NCI-H510A (cell line): Measurements from ENCODE around the gene SLC4A7.
"Not testable (repeated sequence)": the region's sequence is repeated elsewhere in the genome, so short reads cannot be mapped to it uniquely, and the experiment has no call there.

Source experiments
- DNase-seq: peaks from one replicate; lab custom pipeline; 2025; lab: John Stamatoyannopoulos, UW

Gene SLC4A7

GRCh38 chr3:27487383-27487782 lies 3.2 kb upstream of the SLC4A7 start:
- no peak for DNase-seq

- no peak for DNase-seq
Observed at GRCh38 chr3:27486336-27486735, 2.2 kb upstream of the SLC4A7 start.

- DNase-seq = no peak
Observed at GRCh38 chr3:27485866-27486265, 1.7 kb upstream of the SLC4A7 start.

- DNase-seq = no peak
Observed at GRCh38 chr3:27483117-27484014, 818 bp downstream of the SLC4A7 start.

- DNase-seq = no peak
Observed at GRCh38 chr3:27479806-27480543, 4.2 kb downstream of the SLC4A7 start.

- DNase-seq = no peak
Observed at GRCh38 chr3:27471923-27472550, 12.1 kb downstream of the SLC4A7 start.

GRCh38 chr3:27468283-27468886 lies 15.8 kb downstream of the SLC4A7 start:
- no peak for DNase-seq

GRCh38 chr3:27467545-27467944 lies 16.6 kb downstream of the SLC4A7 start:
- no peak for DNase-seq

- DNase-seq = no peak
Observed at GRCh38 chr3:27464646-27465045, 19.5 kb downstream of the SLC4A7 start.

- DNase-seq = no peak
Observed at GRCh38 chr3:27462228-27462627, 22.0 kb downstream of the SLC4A7 start.

- DNase-seq = no peak
Observed at GRCh38 chr3:27458929-27459328, 25.3 kb downstream of the SLC4A7 start.

GRCh38 chr3:27456554-27456953 lies 27.6 kb downstream of the SLC4A7 start:
- DNase-seq = no peak

GRCh38 chr3:27454914-27455313 lies 29.3 kb downstream of the SLC4A7 start:
- DNase-seq = no peak

GRCh38 chr3:27454461-27454860 lies 29.7 kb downstream of the SLC4A7 start:
- DNase-seq = no peak

- DNase-seq = no peak
Observed at GRCh38 chr3:27452368-27453090, 31.7 kb downstream of the SLC4A7 start.

GRCh38 chr3:27451842-27452241 lies 32.3 kb downstream of the SLC4A7 start:
- DNase-seq = no peak

GRCh38 chr3:27451251-27451650 lies 32.9 kb downstream of the SLC4A7 start:
- no peak for DNase-seq

GRCh38 chr3:27449530-27450150 lies 34.5 kb downstream of the SLC4A7 start:
- DNase-seq = no peak

- DNase-seq = not testable (repeated sequence)
Observed at GRCh38 chr3:27442995-27443394, 41.2 kb downstream of the SLC4A7 start.

GRCh38 chr3:27438352-27438751 lies 45.8 kb downstream of the SLC4A7 start:
- DNase-seq = not testable (repeated sequence)

- DNase-seq = no peak
Observed at GRCh38 chr3:27431116-27431515, 53.1 kb downstream of the SLC4A7 start.
